Parathyroid adenoma (tissue), 2 donors: ENCODE data around the gene PROX2.

Source experiments
- H2AFZ ChIP-seq: fragments of 300-600 bp; sonication (generic); one replicate; pipeline ENCODE4 v1.7.0; 2017; ENCODE audit warnings: antibody characterized with exemption, mild to moderate bottlenecking
- H3K27ac ChIP-seq: fragments of 300-600 bp; sonication (generic); one replicate; pipeline ENCODE4 v1.7.0; 2017
- H3K27me3 ChIP-seq: fragments of 300-600 bp; sonication (generic); one replicate; pipeline ENCODE4 v1.7.0; 2017; ENCODE audit warnings: low read length; ENCODE audit not compliant: control insufficient read depth, insufficient read depth
- H3K36me3 ChIP-seq: fragments of 300-600 bp; sonication (generic); one replicate; pipeline ENCODE4 v1.7.0; 2017; ENCODE audit warnings: low read length; ENCODE audit not compliant: control insufficient read depth, insufficient read depth
- H3K4me1 ChIP-seq: fragments of 300-600 bp; sonication (generic); one replicate; pipeline ENCODE4 v1.7.0; 2017; ENCODE audit warnings: control low read depth
- H3K4me2 ChIP-seq: fragments of 300-600 bp; sonication (generic); one replicate; pipeline ENCODE4 v1.7.0; 2017; ENCODE audit warnings: low read length
- H3K4me3 ChIP-seq: fragments of 300-600 bp; sonication (generic); one replicate; pipeline ENCODE4 v1.7.0; 2017; ENCODE audit warnings: low read depth, low read length
- H3K79me2 ChIP-seq: fragments of 300-600 bp; sonication (generic); one replicate; pipeline ENCODE4 v1.7.0; 2017; ENCODE audit warnings: control low read depth
- H3K9ac ChIP-seq: fragments of 300-600 bp; sonication (generic); one replicate; pipeline ENCODE4 v1.7.0; 2017; ENCODE audit warnings: mild to moderate bottlenecking
- H3K9me3 ChIP-seq: fragments of 300-600 bp; sonication (generic); one replicate; pipeline ENCODE4 v1.7.0; 2017; ENCODE audit warnings: low read length; ENCODE audit not compliant: control insufficient read depth
- CTCF ChIP-seq: fragments of 300-600 bp; sonication (generic); IDR thresholded peaks from one replicate; pipeline ENCODE4 v1.7.0; 2017; ENCODE audit warnings: antibody characterized with exemption, mild to moderate bottlenecking
- donor health status: primary hyperparathyroidism.

Gene PROX2

GRCh38 chr14:74836251-74836960, 39.5 kb downstream of the PROX2 start:
- Histone ChIP-seq H3K9me3 (no peaks in the 10 kb centered on the region), H3K4me1 (no peaks in the 10 kb centered on the region), H3K9ac (no peak overlapping the region), H2AFZ (no peak overlapping the region), H3K4me3 (no peak overlapping the region), H3K79me2 (no peaks in the 10 kb centered on the region), H3K27me3 (no peaks in the 10 kb centered on the region), H3K4me2 (no peak overlapping the region), H3K36me3 (no peaks in the 10 kb centered on the region), H3K27ac (no peak overlapping the region)
- no peak for TF ChIP-seq CTCF

GRCh38 chr14:74835645-74836250, 40.2 kb downstream of the PROX2 start:
- Histone ChIP-seq H3K9ac (no peak overlapping the region), H3K9me3 (no peaks in the 10 kb centered on the region), H3K36me3 (no peaks in the 10 kb centered on the region), H3K4me2 (no peak overlapping the region), H3K27me3 (no peaks in the 10 kb centered on the region), H3K27ac (no peak overlapping the region), H3K4me1 (no peaks in the 10 kb centered on the region), H3K4me3 (no peak overlapping the region), H3K79me2 (no peaks in the 10 kb centered on the region), H2AFZ (no peak overlapping the region)
- TF ChIP-seq CTCF = no peak

GRCh38 chr14:74834692-74835392, 41.1 kb downstream of the PROX2 start:
- H3K27ac ChIP-seq = no peak overlapping the region
- no peaks in the 10 kb centered on the region for H3K36me3 ChIP-seq
- no peaks in the 10 kb centered on the region for H3K9me3 ChIP-seq
- no peak overlapping the region for H3K9ac ChIP-seq
- no peak overlapping the region for H3K4me2 ChIP-seq
- H3K4me1 ChIP-seq = no peaks in the 10 kb centered on the region
- H3K27me3 ChIP-seq = no peaks in the 10 kb centered on the region
- no peak overlapping the region for H2AFZ ChIP-seq
- no peak for TF ChIP-seq CTCF
- H3K79me2 ChIP-seq = no peaks in the 10 kb centered on the region
- no peak overlapping the region for H3K4me3 ChIP-seq

- Histone ChIP-seq H3K4me2 (no peak overlapping the region), H3K4me3 (no peak overlapping the region), H3K9me3 (no peaks in the 10 kb centered on the region), H3K9ac (no peak overlapping the region), H3K27me3 (no peaks in the 10 kb centered on the region), H2AFZ (no peak overlapping the region), H3K4me1 (no peaks in the 10 kb centered on the region), H3K79me2 (no peaks in the 10 kb centered on the region), H3K27ac (no peak overlapping the region), H3K36me3 (no peaks in the 10 kb centered on the region)
- no peak for TF ChIP-seq CTCF
These were observed 43.1 kb downstream of the PROX2 start for GRCh38 chr14:74832849-74833248.
